Activated gamma-delta T cell treated with anti-CD3 and anti-CD28 coated beads, Interleukin-2, amount 50 U/mL, for 16 hours (primary cell): ENCODE results near the gene DPH1.

Experiments
- DNase-seq: peaks from one replicate; pipeline ENCODE4 v3.0.0-alpha.2; 2020; ENCODE audit warnings: low read depth

Gene DPH1

DNA sequence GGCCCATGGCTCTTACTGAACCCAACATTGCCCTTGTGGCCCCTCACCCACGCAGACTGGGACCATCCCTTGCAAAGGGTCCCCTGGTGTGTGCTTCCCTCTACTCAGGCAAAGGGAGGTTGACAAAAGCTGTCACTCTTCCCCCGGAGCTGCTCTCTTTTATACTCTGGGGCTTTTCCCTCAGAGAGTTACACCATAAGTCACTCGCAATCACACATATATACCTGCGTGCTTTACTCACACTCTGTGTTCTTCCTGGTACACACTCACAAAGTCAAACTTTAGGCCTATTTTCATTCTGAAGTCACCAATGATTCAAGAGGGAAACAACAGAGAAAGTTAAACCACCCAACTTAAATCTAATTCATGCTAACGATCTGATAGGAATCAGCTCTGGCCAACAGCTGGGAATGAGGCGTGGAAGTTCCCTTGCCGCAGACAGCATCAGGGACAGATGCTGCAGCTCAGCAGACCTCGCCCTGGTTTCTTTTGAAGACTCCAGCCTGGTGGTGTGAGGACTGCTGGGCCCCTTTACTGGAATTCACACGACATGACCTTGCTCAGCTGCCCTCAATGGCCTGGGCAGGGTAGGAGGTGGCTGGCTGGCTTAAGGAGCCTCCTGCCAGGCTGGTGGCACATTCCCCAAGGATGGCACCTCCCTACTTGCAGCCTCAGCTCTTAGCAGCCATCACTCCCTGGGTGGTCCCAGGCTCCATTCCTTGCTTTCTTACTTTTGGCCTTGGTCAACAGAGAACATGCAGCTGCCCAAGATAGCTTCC lies 52.2 kb downstream of the DPH1 start:
- no peak for DNase-seq

DNA sequence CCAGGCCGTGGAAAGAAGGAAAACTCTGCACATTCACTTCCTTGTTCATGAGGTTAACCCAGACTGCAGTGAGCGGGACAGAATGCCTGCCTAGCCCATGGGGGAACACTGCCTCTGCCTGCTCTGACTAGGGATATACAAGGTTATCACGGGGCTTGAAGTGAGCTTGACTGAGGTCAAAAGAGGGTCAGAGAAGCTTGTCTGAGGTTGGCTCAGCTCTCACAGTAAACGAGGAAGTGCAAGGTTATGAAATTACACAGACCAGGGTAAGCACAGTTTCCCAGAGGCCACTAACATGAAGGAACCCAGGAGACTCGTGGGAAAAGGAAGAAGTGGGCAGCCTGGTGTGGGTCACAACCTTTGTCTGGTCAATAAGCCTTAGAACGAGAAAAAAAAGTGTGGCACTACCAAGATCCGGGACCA lies 53.7 kb downstream of the DPH1 start:
- no peak for DNase-seq

DNA sequence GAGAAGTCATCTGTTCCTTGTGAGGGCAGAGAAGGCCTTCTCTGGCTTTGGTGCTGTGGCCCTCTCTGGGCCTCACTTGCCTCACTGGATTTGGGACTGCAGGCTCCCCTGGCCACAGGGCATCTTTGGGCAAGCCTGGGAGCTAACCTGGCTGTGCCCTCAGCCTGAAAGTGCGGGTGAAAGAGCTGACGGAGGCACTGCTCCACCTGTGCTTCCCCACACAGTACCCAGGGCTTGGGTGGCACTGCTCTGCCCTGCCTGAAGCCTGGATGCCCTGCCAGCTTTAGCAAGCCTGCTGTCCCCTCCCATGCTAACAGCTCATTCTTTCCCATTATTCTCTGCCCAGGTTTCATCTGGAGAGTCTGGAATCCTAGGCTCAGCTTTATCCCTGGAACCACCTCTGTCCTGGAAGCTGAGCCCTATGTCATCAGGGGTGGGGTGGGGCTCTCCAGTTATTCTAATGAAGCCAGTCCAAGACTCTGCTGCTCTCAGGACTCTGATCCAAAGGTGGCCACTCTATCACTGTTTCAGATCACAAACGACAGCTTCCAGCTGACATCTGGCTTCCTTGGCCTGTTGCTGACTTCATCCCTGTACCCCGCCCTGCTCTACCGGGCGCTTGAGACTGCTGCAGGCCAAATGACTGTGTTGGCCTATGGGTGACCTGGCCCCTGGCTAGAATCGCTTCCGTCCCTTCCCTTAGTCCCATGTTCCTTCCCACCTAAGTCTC lies 54.2 kb downstream of the DPH1 start:
- no peak for DNase-seq

DNA sequence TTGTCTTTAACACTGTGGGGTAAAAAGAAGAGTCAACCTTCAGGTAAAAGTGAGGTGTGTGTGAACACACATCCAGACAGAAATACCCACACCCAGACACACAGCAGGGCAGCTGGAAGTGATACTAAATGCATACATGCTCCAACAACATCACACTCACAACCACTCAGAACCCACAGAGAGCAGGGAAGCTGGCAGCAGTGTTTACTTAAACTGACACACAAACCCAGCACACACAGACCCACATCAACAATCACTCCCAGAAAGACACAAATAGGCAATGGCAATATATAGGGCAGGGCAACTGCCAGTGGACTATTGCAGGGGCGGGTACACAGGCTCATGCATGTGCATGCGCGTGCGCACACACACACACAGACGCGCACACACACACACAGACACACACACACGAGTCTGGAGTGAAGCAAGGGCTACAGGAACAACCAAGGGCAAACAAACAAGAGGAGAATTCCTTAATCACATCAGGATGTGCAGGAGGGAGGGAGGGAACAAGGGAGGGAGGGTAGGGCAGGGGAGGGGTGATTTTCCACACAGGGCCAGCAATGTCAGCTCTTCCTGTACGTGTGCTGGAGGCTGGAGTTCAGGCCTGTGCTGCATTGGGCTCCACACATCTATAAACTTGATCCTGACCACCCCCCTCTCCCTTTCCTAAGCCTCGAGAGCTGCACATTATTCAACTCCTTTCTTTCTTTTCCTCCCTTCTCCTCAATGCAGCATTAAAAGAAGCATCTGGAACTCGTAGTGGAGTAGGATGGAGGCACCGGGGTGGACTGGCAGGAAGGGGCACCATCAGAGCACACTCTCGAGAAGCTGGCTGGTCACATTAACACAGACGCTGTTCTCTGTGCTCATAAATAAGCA lies 55.1 kb downstream of the DPH1 start:
- DNase-seq = no peak

DNA sequence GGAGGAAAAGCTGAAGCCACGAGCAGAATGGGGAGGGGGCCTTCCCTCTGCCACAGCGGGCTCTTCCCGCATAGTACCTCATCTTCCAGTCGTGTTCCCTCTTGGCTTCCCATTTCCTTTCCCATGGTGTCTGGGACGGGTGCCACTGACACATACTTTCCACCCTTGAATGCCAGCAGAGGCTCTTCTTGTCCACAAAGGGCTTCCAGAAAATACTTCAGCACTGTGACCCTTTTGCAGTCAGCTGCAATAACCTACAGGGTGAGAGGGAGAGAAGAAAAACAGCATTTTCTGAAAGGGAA lies 55.6 kb downstream of the DPH1 start:
- no peak for DNase-seq

DNA sequence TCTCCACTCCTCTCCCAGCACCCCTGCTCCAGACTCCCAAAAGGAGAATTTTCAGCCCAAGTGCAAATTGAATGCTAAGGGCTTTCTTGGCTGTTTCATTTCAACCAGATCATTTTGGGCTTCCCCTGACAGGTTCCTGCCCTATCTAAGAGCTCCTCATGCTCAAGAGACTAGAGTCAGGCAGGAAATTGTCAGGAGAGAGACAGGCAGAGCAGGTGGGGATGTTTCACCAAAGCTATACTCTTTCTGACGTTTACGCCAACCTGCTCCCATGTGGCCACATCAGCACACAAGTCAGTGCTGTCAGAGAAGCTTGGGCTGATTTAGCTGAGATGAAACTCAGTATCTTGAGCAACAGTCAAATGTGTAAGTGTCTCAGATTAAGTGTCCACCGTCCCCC lies 56.4 kb downstream of the DPH1 start:
- no peak for DNase-seq

DNA sequence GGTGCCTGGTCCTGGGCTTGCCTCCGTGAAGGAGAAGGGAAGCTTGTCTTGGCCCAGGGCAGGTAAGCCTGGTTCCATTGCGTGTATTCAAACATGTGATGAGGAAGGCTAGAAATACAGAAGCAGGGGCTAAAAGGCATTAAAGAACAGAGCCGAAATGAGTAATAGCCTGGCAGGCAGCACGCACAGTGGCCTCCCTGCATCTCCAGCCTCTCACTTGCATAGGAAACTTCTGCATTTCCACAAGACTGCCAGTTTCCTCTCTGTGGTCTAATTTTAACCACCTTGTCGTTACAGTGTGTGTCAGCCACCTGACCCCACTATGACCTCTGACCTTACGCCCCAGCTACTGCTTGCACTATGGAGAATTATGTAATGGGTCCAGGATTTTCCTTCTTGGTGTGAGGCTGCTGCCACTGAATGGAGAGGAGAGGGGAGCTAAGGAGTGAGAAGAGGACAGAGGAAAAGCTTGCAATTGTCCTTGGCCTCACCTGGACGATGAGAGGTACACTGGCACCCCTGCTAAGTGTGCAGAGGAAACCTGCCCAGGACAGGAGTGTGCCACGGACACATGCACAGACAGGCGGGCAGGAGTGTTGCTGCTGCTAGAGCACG lies 57.8 kb downstream of the DPH1 start:
- DNase-seq = peak; percentile 32

DNA sequence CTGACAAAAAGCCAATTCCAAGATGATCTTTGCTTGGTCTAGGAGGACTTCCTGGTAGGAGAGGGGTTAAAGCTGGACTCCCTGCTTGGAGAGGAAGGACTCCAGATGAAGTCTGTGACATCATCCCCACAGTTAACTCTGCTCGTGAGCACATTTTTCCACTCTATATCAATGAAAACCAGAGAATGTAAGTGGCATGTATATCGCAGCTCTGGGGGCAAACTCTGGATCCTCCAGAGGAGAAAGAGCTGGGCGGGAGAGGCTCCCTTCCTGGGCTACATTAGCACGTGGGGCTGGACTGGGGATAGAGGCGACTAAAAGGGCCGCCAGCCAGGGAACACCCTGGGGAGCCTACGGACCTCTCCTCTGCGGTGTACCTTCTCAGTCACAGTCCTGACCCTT lies 59.1 kb downstream of the DPH1 start:
- no peak for DNase-seq

DNA sequence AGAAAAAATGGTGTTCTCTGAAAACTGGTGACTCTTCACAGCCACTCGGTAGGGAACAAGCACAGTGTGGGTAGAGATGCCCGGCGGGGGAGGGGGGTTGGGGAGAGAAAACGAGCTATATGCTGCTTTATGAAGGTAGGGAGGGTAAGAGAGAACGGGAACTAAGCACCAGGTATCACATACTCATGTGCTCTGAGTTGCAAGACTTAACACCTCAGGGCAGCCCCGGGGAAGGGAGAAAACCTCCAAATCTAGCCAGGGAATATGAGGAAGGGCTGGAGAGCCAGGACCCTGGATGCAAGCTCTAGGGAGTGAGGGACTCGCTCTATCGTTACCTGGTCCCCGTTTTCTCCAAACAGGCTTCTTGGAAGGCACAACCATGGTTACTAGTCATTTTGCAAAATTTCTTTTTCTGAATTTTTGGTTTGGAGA lies 60.3 kb downstream of the DPH1 start:
- no peak for DNase-seq

DNA sequence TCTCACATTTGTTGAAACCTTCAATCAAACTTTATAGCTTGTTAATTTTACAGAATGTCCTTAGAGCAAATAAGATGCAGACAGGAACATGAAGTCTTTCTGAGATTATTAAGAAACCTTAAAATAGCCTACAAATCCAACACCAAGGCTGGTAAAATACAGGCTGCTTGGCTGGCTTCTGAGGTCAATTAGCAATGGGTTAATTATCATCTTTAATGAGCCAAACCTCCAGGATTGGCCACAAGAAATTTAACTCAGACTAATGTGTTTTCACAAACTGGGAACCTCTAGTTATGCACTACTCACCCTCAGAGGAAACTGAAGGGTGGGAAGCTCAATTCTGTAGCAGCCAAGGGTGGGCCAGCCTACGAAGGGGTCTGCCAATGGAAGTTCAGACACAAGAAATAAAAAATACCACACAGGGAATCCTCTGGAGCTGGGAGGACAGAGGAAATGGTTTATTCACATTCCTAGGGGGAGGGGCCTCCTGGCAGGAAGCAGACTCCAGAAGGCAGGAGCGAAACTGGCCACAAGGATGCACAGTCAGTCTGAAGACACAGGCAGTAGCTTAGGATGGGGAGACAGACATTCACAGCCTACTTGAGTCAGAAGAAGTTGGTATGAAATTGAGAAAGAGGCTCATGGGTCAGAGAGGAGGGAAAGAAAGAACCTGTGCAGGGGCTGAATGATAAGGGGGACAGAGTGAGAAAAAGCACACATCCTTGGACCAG lies 61.0 kb downstream of the DPH1 start:
- no peak for DNase-seq

DNA sequence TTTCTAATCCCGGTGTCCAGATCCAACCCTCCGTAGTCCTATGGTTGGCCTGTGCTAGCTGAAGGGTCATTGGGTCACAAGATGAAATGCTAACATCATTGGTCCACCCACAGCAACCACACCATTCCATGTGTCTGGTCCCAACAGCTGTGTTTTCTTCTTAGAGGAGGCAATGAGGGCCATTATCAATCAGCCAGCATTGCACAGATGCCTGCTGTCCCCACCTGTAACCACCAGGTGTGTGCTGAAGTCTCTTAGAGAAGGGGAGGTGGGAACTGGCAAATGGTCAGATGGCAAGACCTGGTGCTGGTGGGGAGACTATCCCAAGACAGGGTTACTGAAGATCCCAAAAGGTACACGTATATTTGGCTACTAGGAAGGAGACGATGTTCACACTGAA lies 62.3 kb downstream of the DPH1 start:
- DNase-seq = no peak

DNA sequence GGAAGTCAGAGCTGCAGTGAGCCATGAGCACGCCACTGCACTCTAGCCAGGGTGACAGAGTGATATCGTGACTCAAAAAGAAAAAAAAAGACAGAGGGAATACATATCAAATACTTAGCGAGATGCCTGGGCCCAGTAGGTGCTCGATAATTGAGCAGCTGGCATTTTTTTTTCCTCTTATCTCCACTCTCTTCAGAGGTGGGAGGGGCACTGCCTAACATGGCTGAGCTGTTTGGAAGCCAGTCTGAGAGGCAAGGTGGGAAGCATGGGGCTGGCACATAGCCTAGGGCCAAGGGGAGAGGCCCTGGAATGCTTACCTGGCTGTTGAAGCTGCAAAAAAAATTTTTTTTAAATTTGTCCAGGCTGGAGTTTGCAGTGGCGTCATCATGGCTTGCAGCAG lies 63.4 kb downstream of the DPH1 start:
- no peak for DNase-seq
